ENCODE results near the gene TCERG1L.

The TCERG1L gene

GRCh38 chr10:131204406-131205152 is 106.9 kb downstream of the TCERG1L start:
- no peak for DNase-seq

DNA sequence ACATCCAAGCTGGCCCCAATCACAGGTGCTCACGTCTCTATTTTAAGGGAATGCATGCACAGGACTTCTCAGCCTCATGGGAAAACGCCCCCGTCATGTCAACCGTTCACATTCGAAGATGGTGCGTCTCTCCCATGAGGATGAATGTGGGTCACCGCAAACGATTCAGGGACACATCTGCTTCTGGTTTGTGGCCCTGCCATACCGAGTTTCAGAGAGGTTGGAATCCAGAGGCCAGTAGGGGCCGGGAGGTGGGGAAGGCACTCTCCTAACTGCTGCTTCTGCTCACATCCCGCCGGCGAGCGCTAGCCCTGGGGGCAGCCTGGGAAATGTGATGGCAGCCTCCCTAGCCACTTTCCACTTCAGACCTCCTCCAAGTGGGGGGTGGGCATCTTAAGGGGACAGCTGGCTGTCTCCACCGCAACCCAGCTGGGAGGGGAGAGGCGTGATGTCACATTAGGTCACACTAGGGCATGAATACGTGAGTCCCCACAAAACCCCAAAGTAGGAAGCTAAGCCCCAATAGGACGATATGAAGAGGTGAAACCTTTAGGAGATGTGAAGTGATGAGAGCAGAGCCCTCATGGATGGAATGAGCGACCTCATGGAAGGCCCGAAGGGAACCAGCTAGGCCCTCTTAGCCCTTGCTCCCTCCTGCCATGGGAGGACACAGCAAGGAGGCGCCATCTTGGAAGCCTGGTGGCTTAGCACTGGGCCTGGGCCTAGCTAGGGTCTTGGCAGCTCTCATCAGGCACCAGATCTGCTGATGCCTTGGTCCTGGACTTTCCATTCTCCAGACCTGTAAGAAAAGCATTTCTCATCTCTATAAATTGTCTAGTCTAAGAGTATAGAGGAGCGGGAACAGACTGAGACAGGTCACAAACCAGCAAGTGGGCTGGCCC is 107.8 kb downstream of the TCERG1L start:
- DNase-seq: no peak

- no peak for DNase-seq
These were observed 108.5 kb downstream of the TCERG1L start for GRCh38 chr10:131202990-131203389.

DNA sequence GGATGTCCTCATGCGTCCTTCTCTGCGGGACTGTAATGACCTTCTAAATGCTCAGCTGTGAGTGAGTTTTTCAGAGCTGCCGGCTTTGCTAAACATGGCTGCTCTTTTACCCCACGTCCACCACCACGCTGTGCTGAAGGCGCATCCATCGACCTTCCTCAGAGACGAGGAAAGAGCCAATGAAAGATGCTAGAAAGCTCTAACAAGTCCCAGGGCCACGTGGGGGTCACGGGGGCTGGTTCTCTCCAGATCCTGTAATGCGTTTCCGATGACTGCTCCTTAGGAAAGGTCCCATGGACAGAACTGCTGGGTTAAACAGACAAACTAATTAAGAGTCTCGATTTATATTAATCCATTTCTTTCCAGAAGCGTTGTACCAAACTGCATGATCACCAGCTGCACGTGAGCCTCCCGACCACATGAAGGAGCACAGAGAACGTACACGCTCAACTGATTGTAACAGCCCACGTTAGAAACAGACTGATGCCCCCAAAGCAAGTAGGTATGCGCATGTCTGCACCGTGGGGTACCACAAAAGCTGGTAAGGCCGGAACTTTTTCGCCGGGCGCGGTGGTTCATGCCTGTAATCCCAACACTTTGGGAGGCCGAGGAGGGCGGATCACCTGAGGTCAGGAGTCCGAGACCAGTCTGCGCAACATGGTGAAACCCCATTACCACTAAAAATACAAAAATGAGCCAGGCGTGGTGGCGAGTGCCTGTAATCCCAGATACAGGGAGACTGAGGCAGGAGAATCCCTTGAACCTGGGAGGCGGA is 109.6 kb downstream of the TCERG1L start:
- DNase-seq: no peak

DNA sequence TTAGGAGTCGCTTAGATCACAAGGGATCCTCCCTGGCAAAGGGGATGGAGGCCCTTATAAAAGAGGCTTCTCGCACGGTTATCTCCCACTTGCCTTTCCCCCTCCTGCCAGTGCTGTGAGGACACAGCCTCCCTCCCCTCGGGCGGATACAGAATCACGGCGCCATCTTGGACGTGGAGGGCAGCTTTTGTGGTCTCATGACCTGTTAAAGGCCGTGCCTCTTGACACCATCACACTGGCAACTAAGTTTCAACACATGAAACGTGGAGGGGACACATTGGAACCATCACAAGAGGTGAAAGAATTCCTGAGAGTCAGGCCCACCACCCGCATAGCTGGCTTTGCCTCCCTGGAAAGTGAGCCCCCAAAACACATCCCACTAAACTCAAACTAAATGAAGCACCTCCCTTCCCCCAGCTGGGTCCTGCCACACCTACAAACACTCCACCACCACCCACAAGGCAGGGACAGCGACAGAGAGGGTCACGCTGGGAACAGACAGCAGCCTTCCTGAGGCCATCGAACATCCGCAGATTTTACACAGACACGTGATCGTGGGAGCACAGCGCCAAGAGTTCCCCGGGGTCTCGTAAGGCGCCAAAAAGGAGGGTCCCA is 110.6 kb downstream of the TCERG1L start:
- DNase-seq: no peak

DNA sequence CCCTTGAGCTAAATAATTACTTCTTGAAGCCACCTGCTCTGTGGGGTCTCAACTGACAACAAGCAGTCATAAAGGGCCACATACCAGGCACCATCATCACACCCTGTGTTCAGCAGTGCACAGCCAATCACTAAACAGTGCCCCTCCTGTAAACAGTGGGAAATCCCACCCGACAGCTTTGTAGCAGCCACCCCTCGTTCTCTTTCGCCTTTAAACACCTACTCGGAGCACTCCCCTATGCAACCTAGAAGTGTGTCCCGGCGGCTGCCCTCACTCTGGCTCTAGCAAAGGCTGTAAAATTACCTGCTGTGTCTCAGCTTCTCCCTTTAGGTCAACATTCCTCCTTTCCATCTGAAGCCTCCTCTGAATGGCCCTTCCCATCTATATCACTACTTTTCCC is 111.9 kb downstream of the TCERG1L start:
- no peak for DNase-seq

DNA sequence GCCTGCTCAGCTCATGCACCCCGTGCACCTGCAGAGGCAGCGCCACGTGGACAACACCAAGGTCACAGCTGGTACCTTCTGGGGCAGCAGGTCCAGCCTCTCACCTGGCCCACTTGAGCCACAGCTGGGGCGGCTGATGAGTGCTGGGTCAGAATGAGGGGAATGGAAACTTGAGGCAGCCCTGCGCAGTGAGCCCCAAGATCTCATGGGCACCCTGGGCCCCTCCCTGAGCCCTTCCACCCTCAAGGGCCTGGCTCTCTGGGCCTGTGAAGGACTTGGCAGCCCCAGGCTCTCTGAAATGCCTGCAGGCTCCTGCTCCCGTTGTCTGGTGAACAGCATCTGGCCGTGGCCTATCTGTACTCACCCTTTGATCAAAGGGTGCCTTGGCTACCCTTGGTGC is 112.7 kb downstream of the TCERG1L start:
- no peak for DNase-seq

- DNase-seq: no peak
These were observed 113.1 kb downstream of the TCERG1L start for GRCh38 chr10:131198401-131198800.

DNA sequence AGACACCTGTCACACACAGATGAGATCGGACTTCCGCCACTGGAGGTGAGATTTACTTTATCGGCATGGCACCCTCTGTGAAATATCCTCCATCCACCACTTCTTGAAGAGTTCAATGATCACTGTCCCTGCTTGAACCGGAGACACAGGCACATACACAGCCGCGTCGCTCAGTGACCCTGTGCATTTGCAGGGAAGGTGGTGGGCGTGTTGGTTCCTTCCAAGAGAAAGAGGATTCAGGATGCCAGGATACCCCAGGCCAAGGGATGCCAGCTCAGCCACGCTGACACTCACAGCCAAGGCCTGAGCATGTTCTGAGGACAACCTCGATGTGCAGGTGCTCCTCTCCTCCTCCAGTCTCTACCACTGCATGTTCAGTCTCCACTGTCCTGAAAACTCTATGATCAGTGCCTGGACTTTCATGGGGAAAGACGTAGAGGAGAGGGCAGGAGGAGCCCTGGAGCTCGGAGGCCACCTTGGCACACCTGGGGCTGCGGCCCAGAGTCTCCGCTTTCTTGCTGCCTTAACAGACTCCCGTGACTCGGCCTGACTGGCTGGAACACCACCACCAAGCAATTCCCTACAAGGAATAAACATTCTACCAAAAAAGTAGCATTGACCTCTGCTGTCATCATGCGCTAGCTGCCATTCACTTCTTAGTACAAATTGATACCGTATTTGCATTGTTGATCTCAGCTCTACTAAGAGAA is 115.2 kb downstream of the TCERG1L start:
- no peak for DNase-seq

DNA sequence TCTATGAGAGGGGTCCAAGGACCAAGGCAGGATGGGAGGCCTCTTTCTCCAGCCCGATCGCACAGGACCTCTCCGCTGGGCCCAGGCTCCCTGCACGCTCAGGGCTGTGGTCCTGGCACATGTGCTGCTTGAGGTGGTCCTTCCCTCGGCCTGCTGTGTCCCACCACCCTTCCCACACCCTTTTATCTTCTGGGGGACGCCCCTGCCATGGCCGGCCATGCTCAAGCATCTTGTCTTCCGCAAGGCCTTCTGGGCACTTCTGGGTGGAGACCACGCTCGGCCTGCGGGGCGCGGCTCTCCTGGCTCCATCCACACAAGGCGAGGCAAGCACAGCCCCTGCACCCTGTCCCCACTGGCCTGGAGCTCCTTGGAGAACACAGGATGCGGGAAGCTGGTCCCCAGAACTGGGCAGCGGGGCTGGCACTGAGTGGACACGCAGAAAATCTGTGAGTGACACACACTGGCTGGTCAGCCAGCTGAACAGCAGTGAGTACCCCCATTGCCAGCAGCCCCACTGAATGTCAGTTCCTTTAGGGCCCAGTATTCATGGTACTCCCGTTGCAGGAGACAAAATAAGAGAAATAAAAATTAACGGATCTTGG is 115.9 kb downstream of the TCERG1L start:
- no peak for DNase-seq

DNA sequence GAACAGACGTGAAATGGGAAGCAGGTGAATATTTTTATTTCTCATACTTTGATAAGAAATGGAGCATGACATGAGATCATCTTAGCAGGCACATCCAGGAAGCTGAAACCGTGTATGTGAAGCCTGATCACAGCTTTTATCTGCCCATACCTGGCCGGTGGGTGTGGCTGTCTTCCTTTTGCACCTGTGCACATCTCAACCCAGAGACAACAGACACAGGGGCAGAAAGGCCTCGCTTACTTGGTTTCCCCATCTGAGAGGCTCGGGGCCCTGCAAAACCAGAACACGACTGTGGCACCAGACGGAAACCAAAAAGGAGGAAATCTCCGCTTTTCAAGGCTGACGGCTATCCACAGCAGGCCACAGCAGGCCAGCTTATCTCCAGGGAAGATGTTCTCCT is 116.4 kb downstream of the TCERG1L start:
- DNase-seq: no peak

DNA sequence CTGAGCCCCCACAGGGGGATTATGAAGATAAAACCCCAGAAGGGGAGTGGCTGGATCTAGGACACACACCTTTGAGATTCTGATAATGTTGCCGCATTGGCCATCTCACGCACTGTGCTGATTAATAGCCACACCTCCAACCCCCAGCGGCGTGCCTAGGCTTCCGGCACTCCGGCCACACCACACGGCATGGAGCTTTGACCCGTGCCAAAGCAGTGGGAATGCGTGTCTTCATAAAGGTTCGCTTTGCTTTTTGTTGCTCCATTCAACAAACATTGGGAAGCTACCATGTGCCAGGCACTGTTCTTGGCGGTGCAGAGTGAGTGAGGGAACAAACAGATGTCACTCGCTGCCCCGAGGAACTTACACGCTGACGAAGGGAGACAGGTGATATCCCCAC is 117.6 kb downstream of the TCERG1L start:
- DNase-seq: no peak

DNA sequence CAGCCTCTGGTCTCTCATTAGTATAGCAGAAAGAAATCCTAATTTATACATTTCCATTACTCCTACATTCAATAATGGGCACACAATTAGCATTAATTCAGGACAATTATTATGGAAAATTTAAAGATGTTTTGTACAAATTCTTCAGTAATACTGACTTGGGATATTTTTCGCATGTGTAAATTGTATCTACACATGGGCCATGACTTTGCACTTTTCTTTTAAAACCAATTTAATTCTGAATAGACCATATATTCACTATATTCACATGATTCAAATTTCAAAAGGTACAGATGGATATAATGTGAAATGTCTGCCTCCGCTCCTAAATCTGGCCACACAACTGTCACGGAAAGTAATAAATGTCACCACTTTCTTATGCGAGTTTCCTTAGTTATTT is 123.0 kb downstream of the TCERG1L start:
- DNase-seq: no peak

DNA sequence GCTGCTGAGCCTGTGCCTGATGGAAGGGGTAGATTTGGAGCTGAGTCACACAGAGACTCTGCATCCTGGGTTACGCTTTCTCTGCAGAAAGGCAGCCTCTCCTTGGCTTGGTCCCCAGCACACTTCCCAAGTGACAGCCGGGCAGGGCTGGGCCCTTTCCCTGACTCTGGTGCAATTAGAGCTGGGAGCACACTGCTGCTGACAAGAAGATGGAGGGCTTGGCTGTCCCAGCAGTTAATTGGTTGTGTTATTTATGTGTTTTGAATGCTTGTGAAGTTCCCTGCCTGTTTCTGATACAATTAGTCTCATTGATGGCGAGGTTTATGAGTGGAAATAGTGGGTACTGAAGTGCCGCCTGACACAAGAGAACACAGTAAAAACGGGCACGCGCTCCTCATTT is 123.6 kb downstream of the TCERG1L start:
- no peak for DNase-seq

DNA sequence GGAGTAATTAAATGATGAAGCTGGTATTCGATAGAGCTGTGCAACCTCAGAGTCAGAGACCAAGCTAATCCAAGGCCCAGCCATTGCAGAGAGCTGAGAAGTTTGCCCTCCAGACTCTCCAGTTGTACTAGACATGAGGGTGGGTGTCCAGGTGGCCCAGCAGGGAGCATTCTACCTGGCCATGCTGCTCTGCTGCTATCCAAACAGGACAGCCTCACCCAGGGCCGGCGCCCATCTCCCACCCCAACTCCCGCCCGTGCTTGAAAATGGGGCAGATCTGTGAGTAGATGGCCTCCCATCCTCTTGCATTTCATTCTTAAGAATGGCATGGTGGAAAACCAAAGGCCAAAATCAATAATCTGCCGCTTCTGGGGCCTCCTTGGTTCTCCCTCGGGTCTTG is 124.2 kb downstream of the TCERG1L start:
- no peak for DNase-seq

- no peak for DNase-seq
These were observed 124.8 kb downstream of the TCERG1L start for GRCh38 chr10:131186547-131187253.

GRCh38 chr10:131184503-131184902 is 127.0 kb downstream of the TCERG1L start:
- no peak for DNase-seq

DNA sequence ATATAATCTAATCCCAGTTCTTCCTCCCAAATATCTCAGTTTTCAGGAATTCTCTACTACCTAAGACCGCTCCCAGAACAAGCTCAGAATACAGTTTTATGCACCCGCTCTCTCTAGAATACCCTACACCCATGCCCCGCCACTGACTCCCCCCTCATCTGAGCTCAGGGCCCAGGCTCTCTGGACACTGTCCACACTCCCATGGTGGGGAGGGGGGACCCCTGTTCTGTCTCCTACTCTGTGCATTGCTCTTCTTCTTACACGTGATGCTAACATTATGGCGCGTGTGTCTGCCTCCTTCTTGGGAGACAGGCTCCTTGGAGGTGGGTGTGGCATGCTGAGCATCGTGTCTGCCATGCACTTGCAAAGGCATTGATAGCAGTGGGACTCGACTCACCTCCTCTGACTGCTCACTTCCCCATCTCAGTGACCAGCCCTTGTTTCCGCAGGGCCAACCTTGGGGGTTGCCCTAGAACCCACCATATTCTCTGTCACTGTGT is 127.9 kb downstream of the TCERG1L start:
- DNase-seq: no peak

DNA sequence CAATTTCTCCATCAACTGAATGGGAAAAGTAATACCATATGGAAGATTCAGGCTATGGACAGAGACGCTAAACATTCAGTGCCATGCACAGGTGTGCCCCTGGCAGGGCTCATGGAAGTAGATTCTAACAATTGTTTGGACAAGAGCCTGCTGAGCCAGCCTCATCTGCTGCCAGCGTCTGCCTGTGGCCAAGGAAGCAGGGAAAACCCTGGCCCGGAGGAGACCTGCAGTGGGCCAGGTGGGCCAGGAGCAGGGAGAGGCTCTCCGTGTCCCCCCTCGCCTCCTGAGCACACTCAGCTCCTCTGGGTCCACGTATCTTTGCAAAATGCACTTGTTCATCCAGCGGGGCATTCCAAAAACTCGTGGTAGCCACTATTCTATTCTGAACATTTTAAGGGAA is 130.1 kb downstream of the TCERG1L start:
- no peak for DNase-seq

DNA sequence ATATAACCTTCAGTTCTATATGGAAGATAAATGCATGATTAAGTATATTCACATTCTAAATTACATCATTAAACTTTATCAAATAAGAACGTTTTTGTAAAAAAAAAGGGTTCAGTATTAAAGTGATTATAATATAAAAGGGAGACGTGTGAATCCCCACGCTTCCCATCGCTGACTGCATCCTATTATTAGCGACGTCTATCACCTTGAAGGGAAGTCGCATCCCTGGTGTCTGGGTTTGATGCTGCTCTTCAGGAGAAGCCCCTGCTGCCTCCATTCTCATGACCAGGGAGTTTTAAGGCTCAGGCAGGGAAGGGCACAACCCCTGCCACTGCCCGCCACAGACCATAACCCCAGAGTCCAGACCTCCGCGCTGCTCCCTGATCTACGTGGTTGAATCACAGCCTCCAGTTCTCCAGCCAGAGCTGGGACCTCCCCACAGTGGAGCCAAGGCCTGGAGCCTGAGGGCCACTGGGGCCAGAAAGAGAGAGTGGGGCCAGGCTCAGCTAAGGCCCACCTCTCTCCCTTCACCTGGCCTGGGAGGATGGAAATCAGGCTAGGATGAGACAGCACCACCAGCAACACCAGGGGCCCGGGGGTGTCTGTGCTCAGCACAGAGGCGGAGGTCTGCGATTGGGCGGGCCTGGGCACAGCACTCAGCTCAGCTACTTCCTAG is 130.6 kb downstream of the TCERG1L start:
- DNase-seq: no peak
